ENCODE results near the gene CAMSAP1.

The CAMSAP1 gene

DNA sequence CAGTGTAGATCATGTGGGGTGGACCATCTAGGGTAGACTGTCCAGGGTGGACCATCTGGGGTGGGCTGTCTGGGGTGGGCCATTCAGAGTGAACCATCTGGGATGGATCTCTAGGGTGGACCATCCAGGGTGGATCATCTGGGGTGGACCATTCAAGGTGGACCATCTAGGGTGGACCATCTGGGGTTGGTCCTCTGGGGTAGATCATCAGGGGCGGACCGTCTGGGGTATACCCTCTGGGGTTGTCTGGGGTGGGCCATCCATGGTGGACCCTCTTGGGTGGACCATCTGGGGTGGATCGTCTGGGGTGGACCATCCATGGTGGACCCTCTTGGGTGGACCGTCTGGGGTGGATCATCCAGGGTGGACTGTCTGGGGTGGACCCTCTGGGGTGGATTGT is 141.1 kb downstream of the CAMSAP1 start:
- no peak overlapping the region for H3K4me3 ChIP-seq (ENCODE audit: low read depth, low read length)
- in situ Hi-C loops (cut with HindIII; ENCODE audit: low sequenced_read_pairs), result no loop called here
- DNase-seq (ENCODE audit: low read depth), result no peak
- TF ChIP-seq, protein P1, sequence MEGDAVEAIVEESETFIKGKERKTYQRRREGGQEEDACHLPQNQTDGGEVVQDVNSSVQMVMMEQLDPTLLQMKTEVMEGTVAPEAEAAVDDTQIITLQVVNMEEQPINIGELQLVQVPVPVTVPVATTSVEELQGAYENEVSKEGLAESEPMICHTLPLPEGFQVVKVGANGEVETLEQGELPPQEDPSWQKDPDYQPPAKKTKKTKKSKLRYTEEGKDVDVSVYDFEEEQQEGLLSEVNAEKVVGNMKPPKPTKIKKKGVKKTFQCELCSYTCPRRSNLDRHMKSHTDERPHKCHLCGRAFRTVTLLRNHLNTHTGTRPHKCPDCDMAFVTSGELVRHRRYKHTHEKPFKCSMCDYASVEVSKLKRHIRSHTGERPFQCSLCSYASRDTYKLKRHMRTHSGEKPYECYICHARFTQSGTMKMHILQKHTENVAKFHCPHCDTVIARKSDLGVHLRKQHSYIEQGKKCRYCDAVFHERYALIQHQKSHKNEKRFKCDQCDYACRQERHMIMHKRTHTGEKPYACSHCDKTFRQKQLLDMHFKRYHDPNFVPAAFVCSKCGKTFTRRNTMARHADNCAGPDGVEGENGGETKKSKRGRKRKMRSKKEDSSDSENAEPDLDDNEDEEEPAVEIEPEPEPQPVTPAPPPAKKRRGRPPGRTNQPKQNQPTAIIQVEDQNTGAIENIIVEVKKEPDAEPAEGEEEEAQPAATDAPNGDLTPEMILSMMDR (IDR thresholded peaks at IDR 0.05; ENCODE audit: low read depth, low read length, missing control alignments), result no peak

DNA sequence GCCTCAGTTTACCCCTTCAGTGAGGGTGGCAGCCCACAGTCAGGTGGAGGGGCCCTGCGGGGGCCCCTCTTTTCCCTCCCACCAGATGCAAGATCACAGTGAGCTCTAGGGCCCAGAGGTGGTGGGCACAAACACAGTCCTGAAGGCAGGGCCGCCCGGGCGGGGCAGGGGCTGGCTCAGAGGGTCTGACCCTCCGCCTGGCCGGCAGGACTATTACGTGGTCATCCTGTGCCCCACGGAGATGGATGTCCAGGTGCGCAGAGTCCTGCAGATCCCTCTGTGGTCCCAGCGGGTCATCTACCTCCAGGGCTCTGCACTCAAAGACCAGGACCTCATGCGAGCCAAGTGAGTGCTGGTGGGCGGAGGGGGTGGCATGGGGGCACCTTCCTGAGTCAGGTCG is 141.9 kb downstream of the CAMSAP1 start:
- TF ChIP-seq, protein P1 (IDR thresholded peaks at IDR 0.05; ENCODE audit: low read depth, low read length, missing control alignments), result no peak
- H3K4me3 ChIP-seq (ENCODE audit: low read depth, low read length), result no peak overlapping the region
- in situ Hi-C loops (cut with HindIII; ENCODE audit: low sequenced_read_pairs), result no loop called here
- no peak for DNase-seq (ENCODE audit: low read depth)

DNA sequence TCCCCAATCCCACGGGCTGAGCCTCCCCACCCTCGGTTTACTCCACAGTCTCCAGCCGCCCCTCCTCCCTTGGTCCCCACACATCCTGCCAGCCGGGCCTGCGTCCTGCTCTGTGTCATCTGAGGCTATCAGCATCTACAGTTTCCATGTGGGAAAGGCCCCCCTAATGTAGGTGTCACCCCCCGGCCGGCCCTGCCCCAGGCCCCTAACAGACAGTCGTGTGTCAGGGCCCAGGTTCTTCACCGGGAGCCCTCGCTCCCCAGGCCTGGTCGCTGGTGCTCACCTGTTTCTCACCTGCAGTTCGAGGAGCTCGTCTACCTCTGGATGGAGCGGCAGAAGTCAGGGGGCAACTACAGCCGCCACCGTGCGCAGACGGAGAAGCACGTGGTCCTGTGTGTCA is 142.6 kb downstream of the CAMSAP1 start:
- in situ Hi-C loops (cut with HindIII; ENCODE audit: low sequenced_read_pairs), result no loop called here
- DNase-seq (ENCODE audit: low read depth), result no peak
- TF ChIP-seq, protein P1 (IDR thresholded peaks at IDR 0.05; ENCODE audit: low read depth, low read length, missing control alignments), result no peak
- H3K4me3 ChIP-seq (ENCODE audit: low read depth, low read length), result no peak overlapping the region

DNA sequence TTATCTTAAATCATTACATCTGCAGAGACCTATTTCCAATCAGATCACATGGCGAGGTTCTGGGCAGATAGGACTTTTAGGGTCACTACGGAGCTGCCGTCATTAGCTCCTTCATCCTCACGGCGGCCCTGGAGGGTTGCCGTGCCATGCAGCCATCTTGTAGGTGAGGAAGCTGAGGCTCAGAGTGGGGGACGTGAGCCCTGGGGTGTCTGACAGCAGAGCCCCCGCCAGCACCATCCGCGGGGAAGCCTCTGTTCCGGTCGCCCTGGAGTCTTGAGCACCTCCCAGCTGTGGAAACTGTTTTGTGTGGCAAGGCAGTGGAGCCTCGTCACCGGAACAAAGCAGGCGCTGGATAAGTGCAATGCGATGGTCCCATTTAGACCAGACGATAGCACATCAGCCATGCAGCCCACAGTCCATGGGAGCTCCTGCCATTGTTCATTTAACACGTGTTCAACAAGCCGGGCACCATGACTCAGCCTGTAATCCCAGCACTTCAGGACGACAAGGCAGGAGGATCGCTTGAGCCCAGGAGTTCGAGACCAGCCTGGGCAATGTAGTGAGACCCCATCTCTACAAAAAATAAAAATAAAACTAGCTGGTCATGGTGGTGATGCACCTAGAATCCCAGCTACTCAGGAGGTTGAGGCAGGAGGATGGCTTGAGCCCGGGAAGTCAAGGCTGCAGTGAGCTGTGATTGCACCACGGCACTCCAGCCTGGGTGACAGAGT is 143.5 kb downstream of the CAMSAP1 start:
- TF ChIP-seq, protein P1 (IDR thresholded peaks at IDR 0.05; ENCODE audit: low read depth, low read length, missing control alignments), result no peak
- DNase-seq (ENCODE audit: low read depth), result no peak
- in situ Hi-C loops (cut with HindIII; ENCODE audit: low sequenced_read_pairs), result no loop called here
- no peak overlapping the region for H3K4me3 ChIP-seq (ENCODE audit: low read depth, low read length)

DNA sequence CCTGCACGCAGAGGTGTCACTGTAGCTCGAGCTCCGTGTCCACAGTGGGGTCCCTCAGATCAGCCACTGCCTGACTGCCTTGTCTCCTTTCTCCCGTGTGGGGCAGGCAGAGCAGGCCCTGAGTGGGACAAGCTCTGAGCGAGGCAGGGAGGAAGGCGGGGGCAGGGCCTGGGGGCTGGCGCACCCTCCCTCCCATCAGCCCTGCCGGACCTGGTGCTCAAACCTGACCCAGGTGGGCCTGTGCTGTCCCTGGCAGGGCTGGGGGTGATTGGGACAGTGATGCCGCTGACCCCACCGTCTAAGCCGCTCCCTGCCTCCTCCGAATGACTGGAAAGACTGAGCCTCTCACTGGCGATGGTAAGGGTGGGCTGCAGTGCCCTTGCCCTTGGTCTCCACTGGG is 144.4 kb downstream of the CAMSAP1 start:
- in situ Hi-C loops (cut with HindIII; ENCODE audit: low sequenced_read_pairs), result no loop called here
- no peak for DNase-seq (ENCODE audit: low read depth)
- H3K4me3 ChIP-seq (ENCODE audit: low read depth, low read length), result no peak overlapping the region
- TF ChIP-seq, protein P1 (IDR thresholded peaks at IDR 0.05; ENCODE audit: low read depth, low read length, missing control alignments), result no peak

DNA sequence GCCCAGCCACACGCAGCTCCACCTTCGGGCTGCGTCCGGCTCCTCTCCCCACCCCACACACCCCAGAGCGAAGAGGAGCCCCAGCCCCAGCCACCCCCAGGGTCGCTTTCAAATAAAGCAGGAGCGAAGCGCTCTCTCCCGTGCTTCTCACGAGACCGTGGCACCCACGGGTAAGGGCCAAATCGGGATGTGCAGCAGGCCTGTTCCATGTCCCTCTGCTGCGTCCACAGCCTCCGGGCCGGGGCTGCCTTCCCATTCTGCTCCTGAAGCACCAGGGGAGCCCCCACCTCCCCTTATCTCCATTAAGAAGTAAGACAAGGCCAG is 145.5 kb downstream of the CAMSAP1 start:
- H3K4me3 ChIP-seq (ENCODE audit: low read depth, low read length), result no peak overlapping the region
- DNase-seq (ENCODE audit: low read depth), result no peak
- TF ChIP-seq, protein P1 (IDR thresholded peaks at IDR 0.05; ENCODE audit: low read depth, low read length, missing control alignments), result no peak
- in situ Hi-C loops (cut with HindIII; ENCODE audit: low sequenced_read_pairs), result no loop called here

All from astrocyte of the cerebellum (primary cell).